IMR-90 (cell line): ENCODE measurements around the gene MSL3.

Experiments
- BHLHE40 ChIP-seq: fragments of 150-350 bp; IDR thresholded peaks from 2 replicates; pipeline ENCODE4 v1.6.1; 2016; ENCODE audit warnings: mild to moderate bottlenecking, low read depth, low read length
- POLR2A ChIP-seq: IDR thresholded peaks from 2 replicates; pipeline ENCODE4 v1.6.1; 2012; ENCODE audit warnings: mild to moderate bottlenecking, low read depth, low read length
- RAD21 ChIP-seq: IDR thresholded peaks from 2 replicates; pipeline ENCODE4 v1.6.1; 2012; ENCODE audit warnings: low read length, improper control_type of control experiment

GRCh38 chrX:11757397-11757718 lies 679 bp upstream of the MSL3 start:
- TF ChIP-seq POLR2A (no peak), BHLHE40 (no peak), RAD21 (no peak)
